ENCODE measurements around the gene GRIA1. TPM values are rescaled to one million over a fixed set of nuclear protein-coding genes. Genes with fewer than 3 reads are reported as not detected.

The GRIA1 gene
- total and polyA plus RNA-seq, 10 of the 15 experiments (the other 5 are each of a cell fraction or from before 2014, with no cell fraction given): 0.04 to 0.18 (median 0.04) TPM; not detected in 7

GRCh38 chr5:153748823-153749222 lies 258.4 kb downstream of the GRIA1 start (continued):
- TF ChIP-seq, protein P1, sequence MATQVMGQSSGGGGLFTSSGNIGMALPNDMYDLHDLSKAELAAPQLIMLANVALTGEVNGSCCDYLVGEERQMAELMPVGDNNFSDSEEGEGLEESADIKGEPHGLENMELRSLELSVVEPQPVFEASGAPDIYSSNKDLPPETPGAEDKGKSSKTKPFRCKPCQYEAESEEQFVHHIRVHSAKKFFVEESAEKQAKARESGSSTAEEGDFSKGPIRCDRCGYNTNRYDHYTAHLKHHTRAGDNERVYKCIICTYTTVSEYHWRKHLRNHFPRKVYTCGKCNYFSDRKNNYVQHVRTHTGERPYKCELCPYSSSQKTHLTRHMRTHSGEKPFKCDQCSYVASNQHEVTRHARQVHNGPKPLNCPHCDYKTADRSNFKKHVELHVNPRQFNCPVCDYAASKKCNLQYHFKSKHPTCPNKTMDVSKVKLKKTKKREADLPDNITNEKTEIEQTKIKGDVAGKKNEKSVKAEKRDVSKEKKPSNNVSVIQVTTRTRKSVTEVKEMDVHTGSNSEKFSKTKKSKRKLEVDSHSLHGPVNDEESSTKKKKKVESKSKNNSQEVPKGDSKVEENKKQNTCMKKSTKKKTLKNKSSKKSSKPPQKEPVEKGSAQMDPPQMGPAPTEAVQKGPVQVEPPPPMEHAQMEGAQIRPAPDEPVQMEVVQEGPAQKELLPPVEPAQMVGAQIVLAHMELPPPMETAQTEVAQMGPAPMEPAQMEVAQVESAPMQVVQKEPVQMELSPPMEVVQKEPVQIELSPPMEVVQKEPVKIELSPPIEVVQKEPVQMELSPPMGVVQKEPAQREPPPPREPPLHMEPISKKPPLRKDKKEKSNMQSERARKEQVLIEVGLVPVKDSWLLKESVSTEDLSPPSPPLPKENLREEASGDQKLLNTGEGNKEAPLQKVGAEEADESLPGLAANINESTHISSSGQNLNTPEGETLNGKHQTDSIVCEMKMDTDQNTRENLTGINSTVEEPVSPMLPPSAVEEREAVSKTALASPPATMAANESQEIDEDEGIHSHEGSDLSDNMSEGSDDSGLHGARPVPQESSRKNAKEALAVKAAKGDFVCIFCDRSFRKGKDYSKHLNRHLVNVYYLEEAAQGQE (IDR thresholded peaks at IDR 0.05; ENCODE audit: low read depth, low read length): no peak
- TF ChIP-seq CREM (IDR thresholded peaks at IDR 0.05; ENCODE audit: low read depth): no peak

DNA sequence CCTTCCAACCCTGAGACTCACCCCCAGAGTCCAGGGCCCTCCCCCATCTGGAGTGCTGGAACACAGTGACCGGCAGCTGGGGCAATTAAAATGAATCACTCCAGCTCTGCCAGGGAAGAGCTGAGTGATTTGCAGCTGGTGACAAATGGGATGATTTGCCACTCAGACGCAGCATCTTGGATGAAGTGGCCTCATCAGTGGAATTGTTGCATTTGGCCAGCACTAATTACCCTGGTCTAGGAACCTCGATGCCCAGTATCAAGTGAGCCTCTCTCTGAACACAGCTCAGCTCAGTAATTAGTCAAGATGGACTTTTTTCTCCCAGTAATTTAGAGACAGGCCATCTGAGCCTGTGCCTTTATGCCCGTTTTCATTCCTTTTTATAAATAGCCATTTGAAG lies 259.5 kb downstream of the GRIA1 start:
- Histone ChIP-seq H3K27me3 (replicated peaks in 1 of 2; ENCODE audit: control insufficient read depth in 2 of 2, insufficient read depth in 2 of 2, low read length in 1 of 2) (no peaks in the 10 kb centered on the region), H3K9ac (ENCODE audit: control insufficient read depth, insufficient read depth, low read length) (no peak overlapping the region), H3K79me2 (ENCODE audit: control insufficient read depth, insufficient read depth, low read length) (no peaks in the 10 kb centered on the region), H3K36me3 (ENCODE audit: control insufficient read depth in 2 of 2, insufficient read depth in 2 of 2, low read length in 1 of 2) (no peaks in the 10 kb centered on the region), H3K4me2 (ENCODE audit: control insufficient read depth, insufficient read depth) (no peak overlapping the region), H3K9me3 (replicated peaks; ENCODE audit: control insufficient read depth, insufficient read depth, low read length) (no peaks in the 10 kb centered on the region), H3K4me3 (no peak overlapping the region), H3K27ac (ENCODE audit: control insufficient read depth, insufficient read depth) (no peak overlapping the region), H3K4me1 (ENCODE audit: control insufficient read depth, insufficient read depth, low read length) (no peaks in the 10 kb centered on the region), H2AFZ (ENCODE audit: control insufficient read depth, low read depth, low read length) (no peak overlapping the region), H4K20me1 (ENCODE audit: control insufficient read depth, insufficient read depth) (no peaks in the 10 kb centered on the region)
- DNase-seq (ENCODE audit: low read depth, low spot score) (no peak), FAIRE-seq (no peak), ATAC-seq (no peak)
- 25% methylated on average over 4 of the region's 4 CpGs for WGBS (ENCODE audit: insufficient coverage, insufficient replicate concordance, low lambda C conversion rate, missing lambda C conversion rate)
- RAD21 ChIA-PET (ENCODE audit: unreplicated experiment): interaction anchor here (0.6 kb wide), 1 partner anchor 40 kb away, joined by 3 read pairs; no protein-coding TSS in a partner anchor
- SMC1A ChIA-PET (ENCODE audit: uncharacterized antibody, unreplicated experiment): no interaction called here
- in situ Hi-C loops (cut with MboI): no loop called here
- CTCF ChIA-PET: interaction anchor here (1.0 kb wide), 1 partner anchor 11 kb away, joined by 3 read pairs; no protein-coding TSS in a partner anchor
- BruUV-seq (replicated peaks): no TSS peak
- intact Hi-C loops (cut with micrococcal nuclease; ENCODE audit: unreplicated experiment): no loop called here
- POLR2A ChIA-PET: no interaction called here
- no peak for TF ChIP-seq KDM1A (IDR thresholded peaks at IDR 0.05; ENCODE audit: borderline replicate concordance)
- no peak for TF ChIP-seq E2F4 (IDR thresholded peaks at IDR 0.05; ENCODE audit: low read depth, low read length)
- TF ChIP-seq TCF12 (IDR thresholded peaks at IDR 0.05; ENCODE audit: low read depth, low read length): no peak
- no peak for TF ChIP-seq CBFB (IDR thresholded peaks at IDR 0.05; ENCODE audit: low read depth)
- no peak for TF ChIP-seq EED (IDR thresholded peaks at IDR 0.05; ENCODE audit: low read depth)
- no peak for TF ChIP-seq KLF5 (IDR thresholded peaks at IDR 0.05; ENCODE audit: partially characterized antibody)
- TF ChIP-seq BMI1 (IDR thresholded peaks at IDR 0.05; ENCODE audit: borderline replicate concordance): no peak
- TF ChIP-seq SMAD5 (IDR thresholded peaks at IDR 0.05; ENCODE audit: low read depth): no peak
- TF ChIP-seq CEBPB (IDR thresholded peaks at IDR 0.05; ENCODE audit: borderline replicate concordance in 1 of 2, low read depth in 2 of 2, low read length in 2 of 2): no peak
- TF ChIP-seq, protein P2, sequence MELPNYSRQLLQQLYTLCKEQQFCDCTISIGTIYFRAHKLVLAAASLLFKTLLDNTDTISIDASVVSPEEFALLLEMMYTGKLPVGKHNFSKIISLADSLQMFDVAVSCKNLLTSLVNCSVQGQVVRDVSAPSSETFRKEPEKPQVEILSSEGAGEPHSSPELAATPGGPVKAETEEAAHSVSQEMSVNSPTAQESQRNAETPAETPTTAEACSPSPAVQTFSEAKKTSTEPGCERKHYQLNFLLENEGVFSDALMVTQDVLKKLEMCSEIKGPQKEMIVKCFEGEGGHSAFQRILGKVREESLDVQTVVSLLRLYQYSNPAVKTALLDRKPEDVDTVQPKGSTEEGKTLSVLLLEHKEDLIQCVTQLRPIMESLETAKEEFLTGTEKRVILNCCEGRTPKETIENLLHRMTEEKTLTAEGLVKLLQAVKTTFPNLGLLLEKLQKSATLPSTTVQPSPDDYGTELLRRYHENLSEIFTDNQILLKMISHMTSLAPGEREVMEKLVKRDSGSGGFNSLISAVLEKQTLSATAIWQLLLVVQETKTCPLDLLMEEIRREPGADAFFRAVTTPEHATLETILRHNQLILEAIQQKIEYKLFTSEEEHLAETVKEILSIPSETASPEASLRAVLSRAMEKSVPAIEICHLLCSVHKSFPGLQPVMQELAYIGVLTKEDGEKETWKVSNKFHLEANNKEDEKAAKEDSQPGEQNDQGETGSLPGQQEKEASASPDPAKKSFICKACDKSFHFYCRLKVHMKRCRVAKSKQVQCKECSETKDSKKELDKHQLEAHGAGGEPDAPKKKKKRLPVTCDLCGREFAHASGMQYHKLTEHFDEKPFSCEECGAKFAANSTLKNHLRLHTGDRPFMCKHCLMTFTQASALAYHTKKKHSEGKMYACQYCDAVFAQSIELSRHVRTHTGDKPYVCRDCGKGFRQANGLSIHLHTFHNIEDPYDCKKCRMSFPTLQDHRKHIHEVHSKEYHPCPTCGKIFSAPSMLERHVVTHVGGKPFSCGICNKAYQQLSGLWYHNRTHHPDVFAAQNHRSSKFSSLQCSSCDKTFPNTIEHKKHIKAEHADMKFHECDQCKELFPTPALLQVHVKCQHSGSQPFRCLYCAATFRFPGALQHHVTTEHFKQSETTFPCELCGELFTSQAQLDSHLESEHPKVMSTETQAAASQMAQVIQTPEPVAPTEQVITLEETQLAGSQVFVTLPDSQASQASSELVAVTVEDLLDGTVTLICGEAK (IDR thresholded peaks at IDR 0.05; ENCODE audit: borderline replicate concordance): no peak

Data from GM12878 (cell line).